Measurements from ENCODE around the gene SUV39H2. TPM values are rescaled to one million over a fixed set of nuclear protein-coding genes. Genes with fewer than 3 reads are reported as not detected.

Gene SUV39H2
- total and polyA plus RNA-seq, 8 donors: 1.1 to 5.9 (median 3.1) TPM

DNA sequence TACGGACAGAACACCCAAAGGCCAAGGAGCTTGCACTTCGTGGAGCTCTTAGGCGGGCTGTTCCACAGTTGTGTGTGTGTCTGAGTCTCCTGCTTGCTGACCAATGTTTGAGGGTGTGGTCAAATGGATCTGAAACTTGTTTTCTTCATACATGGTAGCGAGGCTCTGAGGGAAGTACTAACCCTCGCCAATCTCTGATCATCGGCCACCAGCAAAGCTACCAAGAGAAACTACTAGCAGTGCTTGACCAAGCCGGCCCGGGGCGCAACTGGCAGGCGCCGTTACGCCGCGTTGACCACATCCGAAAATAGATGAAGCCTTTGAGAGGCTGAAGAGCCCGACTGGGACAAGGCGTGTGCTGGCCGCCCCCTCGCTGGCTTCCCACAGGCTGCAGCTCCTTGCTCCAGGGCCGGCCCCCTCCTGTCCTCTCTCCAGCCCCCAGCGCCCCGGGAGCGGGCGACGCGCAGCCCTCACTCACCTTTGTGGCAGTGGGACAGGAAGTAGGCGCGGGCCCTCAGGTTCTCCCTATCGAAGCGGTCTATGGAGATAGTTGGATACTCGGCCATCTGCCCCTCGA is 74.8 kb downstream of the SUV39H2 start:
- WGBS, 2 donors: 3 to 7% methylated on average over 32 of the region's 32 CpGs

More for the DNA sequence above, 74.8 kb downstream of the SUV39H2 start:
- no peak for FAIRE-seq
- intact Hi-C loops (cut with DNase I): no loop called here
- Histone ChIP-seq H3K27ac (peak overlapping the region; percentile 57 to 86 (median 74)), H3K9me3 (no peaks in the 10 kb centered on the region), H3K4me3 (peak overlapping the region; percentile 35 to 79 (median 66)), H3K27me3 (no peaks in the 10 kb centered on the region), H3K36me3 (no peaks in the 10 kb centered on the region), H3K4me1 (peaks cover 0 to 18% (median 12%) of the 10 kb centered on the region in 3 donors)
- peak; percentile 35 to 59 (median 43) for ATAC-seq
- DNase-seq: peak in 1 of 6 donors; percentile 75
- TF ChIP-seq, protein P1, sequence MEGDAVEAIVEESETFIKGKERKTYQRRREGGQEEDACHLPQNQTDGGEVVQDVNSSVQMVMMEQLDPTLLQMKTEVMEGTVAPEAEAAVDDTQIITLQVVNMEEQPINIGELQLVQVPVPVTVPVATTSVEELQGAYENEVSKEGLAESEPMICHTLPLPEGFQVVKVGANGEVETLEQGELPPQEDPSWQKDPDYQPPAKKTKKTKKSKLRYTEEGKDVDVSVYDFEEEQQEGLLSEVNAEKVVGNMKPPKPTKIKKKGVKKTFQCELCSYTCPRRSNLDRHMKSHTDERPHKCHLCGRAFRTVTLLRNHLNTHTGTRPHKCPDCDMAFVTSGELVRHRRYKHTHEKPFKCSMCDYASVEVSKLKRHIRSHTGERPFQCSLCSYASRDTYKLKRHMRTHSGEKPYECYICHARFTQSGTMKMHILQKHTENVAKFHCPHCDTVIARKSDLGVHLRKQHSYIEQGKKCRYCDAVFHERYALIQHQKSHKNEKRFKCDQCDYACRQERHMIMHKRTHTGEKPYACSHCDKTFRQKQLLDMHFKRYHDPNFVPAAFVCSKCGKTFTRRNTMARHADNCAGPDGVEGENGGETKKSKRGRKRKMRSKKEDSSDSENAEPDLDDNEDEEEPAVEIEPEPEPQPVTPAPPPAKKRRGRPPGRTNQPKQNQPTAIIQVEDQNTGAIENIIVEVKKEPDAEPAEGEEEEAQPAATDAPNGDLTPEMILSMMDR (IDR thresholded peaks at IDR 0.05): no peak

Other genes starting within 250 kb of the SUV39H2 start
- 100 to 1,000 TPM in 1 of 6 donors, 10 to 100 TPM in 5; 46.6 to 105 (median 62.0) TPM for gene FAM107B, start 104.0 kb upstream of the SUV39H2 start, total RNA-seq
- gene FAM107B, start 104.0 kb upstream of the SUV39H2 start, polyA plus RNA-seq: 10 to 100 TPM; 22.6 to 31.4 TPM
- gene CDNF, start 40.8 kb upstream of the SUV39H2 start, total RNA-seq: 1 to 10 TPM; 1.3 to 6.5 (median 4.0) TPM
- 1 to 10 TPM; 4.2 to 5.7 TPM for gene CDNF, start 40.8 kb upstream of the SUV39H2 start, polyA plus RNA-seq
- gene HSPA14, start 40.6 kb upstream of the SUV39H2 start, total RNA-seq: 1 to 10 TPM; 3.1 to 5.6 (median 5.2) TPM
- gene HSPA14, start 40.6 kb upstream of the SUV39H2 start, polyA plus RNA-seq: 10 to 100 TPM in 1 of 2 donors, 1 to 10 TPM in 1; 5.2 to 10.4 TPM
- 1 to 10 TPM; 3.3 to 6.4 (median 5.2) TPM for gene MSANTD7, start 40.6 kb upstream of the SUV39H2 start, total RNA-seq
- 1 to 10 TPM; 2.1 to 3.5 TPM for gene MSANTD7, start 40.6 kb upstream of the SUV39H2 start, polyA plus RNA-seq
- 1 to 10 TPM; 3.0 to 7.0 (median 3.5) TPM for gene DCLRE1C, start 75.2 kb downstream of the SUV39H2 start, total RNA-seq
- 1 to 10 TPM; 1.8 to 2.3 TPM for gene DCLRE1C, start 75.2 kb downstream of the SUV39H2 start, polyA plus RNA-seq
- under 1 TPM in 1 of 6 donors, not detected in 5; 0.44 TPM for gene MEIG1, start 80.5 kb downstream of the SUV39H2 start, total RNA-seq
- 1 to 10 TPM in 1 of 2 donors, not detected in 1; 1.5 TPM for gene MEIG1, start 80.5 kb downstream of the SUV39H2 start, polyA plus RNA-seq
- gene OLAH, start 165.1 kb downstream of the SUV39H2 start, total RNA-seq: not detected
- not detected for gene OLAH, start 165.1 kb downstream of the SUV39H2 start, polyA plus RNA-seq
- under 1 TPM in 4 of 6 donors, not detected in 2; 0.13 to 0.59 (median 0.30) TPM for gene ACBD7, start 209.9 kb downstream of the SUV39H2 start, total RNA-seq
- gene ACBD7, start 209.9 kb downstream of the SUV39H2 start, polyA plus RNA-seq: under 1 TPM in 1 of 2 donors, not detected in 1; 0.07 TPM
- gene RPP38, start 218.5 kb downstream of the SUV39H2 start, total RNA-seq: 1 to 10 TPM; 4.0 to 8.5 (median 6.5) TPM
- 10 to 100 TPM in 1 of 2 donors, 1 to 10 TPM in 1; 9.2 to 14.9 TPM for gene RPP38, start 218.5 kb downstream of the SUV39H2 start, polyA plus RNA-seq